ENCODE results near the gene BAIAP3. TPM values are rescaled to one million over a fixed set of nuclear protein-coding genes. Genes with fewer than 3 reads are reported as not detected.

BAIAP3 gene
- polyA plus RNA-seq, 1 donor: 8.1 TPM

- no CpG with 5 or more reads among the region's 9 CpGs for WGBS (ENCODE audit: insufficient coverage, low lambda C conversion rate)
- peaks cover 31% of the 10 kb centered on the region for H3K36me3 ChIP-seq (ENCODE audit: control insufficient read depth, insufficient read depth, low read length)
- peaks cover 8% of the 10 kb centered on the region for H3K4me1 ChIP-seq (ENCODE audit: control insufficient read depth, insufficient read depth, low read length)
- H3K4me3 ChIP-seq (ENCODE audit: low read length): no peak overlapping the region
- no peaks in the 10 kb centered on the region for H3K9me3 ChIP-seq (ENCODE audit: control insufficient read depth, low read depth, low read length)
- H3K27me3 ChIP-seq (ENCODE audit: control insufficient read depth, insufficient read depth, low read length): no peaks in the 10 kb centered on the region
- no peak for DNase-seq
- no peak overlapping the region for H3K27ac ChIP-seq (ENCODE audit: low read length)
Observed at GRCh38 chr16:1381612-1382406, 48.4 kb downstream of the BAIAP3 start.

GRCh38 chr16:1383556-1383955, 50.1 kb downstream of the BAIAP3 start:
- no peaks in the 10 kb centered on the region for H3K27me3 ChIP-seq (ENCODE audit: control insufficient read depth, insufficient read depth, low read length)
- H3K9me3 ChIP-seq (ENCODE audit: control insufficient read depth, low read depth, low read length): no peaks in the 10 kb centered on the region
- DNase-seq: no peak
- H3K4me1 ChIP-seq (ENCODE audit: control insufficient read depth, insufficient read depth, low read length): peaks cover 8% of the 10 kb centered on the region
- WGBS (ENCODE audit: insufficient coverage, low lambda C conversion rate): no CpG with 5 or more reads among the region's 18 CpGs
- H3K27ac ChIP-seq (ENCODE audit: low read length): no peak overlapping the region
- H3K36me3 ChIP-seq (ENCODE audit: control insufficient read depth, insufficient read depth, low read length): peaks cover 29% of the 10 kb centered on the region
- no peak overlapping the region for H3K4me3 ChIP-seq (ENCODE audit: low read length)

GRCh38 chr16:1385232-1385631, 51.8 kb downstream of the BAIAP3 start:
- H3K27me3 ChIP-seq (ENCODE audit: control insufficient read depth, insufficient read depth, low read length): no peaks in the 10 kb centered on the region
- no peak overlapping the region for H3K27ac ChIP-seq (ENCODE audit: low read length)
- H3K9me3 ChIP-seq (ENCODE audit: control insufficient read depth, low read depth, low read length): no peaks in the 10 kb centered on the region
- no peak overlapping the region for H3K4me3 ChIP-seq (ENCODE audit: low read length)
- WGBS (ENCODE audit: insufficient coverage, low lambda C conversion rate): no CpG with 5 or more reads among the region's 39 CpGs
- no peak for DNase-seq
- H3K36me3 ChIP-seq (ENCODE audit: control insufficient read depth, insufficient read depth, low read length): peaks cover 40% of the 10 kb centered on the region
- no peaks in the 10 kb centered on the region for H3K4me1 ChIP-seq (ENCODE audit: control insufficient read depth, insufficient read depth, low read length)

GRCh38 chr16:1387331-1387730, 53.9 kb downstream of the BAIAP3 start:
- no peak overlapping the region for H3K27ac ChIP-seq (ENCODE audit: low read length)
- H3K27me3 ChIP-seq (ENCODE audit: control insufficient read depth, insufficient read depth, low read length): no peaks in the 10 kb centered on the region
- no peak for DNase-seq
- no peaks in the 10 kb centered on the region for H3K4me1 ChIP-seq (ENCODE audit: control insufficient read depth, insufficient read depth, low read length)
- WGBS (ENCODE audit: insufficient coverage, low lambda C conversion rate): no CpG with 5 or more reads among the region's 16 CpGs
- H3K36me3 ChIP-seq (ENCODE audit: control insufficient read depth, insufficient read depth, low read length): peaks cover 43% of the 10 kb centered on the region
- H3K4me3 ChIP-seq (ENCODE audit: low read length): no peak overlapping the region
- H3K9me3 ChIP-seq (ENCODE audit: control insufficient read depth, low read depth, low read length): no peaks in the 10 kb centered on the region

- no peak overlapping the region for H3K27ac ChIP-seq (ENCODE audit: low read length)
- H3K4me1 ChIP-seq (ENCODE audit: control insufficient read depth, insufficient read depth, low read length): no peaks in the 10 kb centered on the region
- WGBS (ENCODE audit: insufficient coverage, low lambda C conversion rate): no CpG with 5 or more reads among the region's 7 CpGs
- H3K36me3 ChIP-seq (ENCODE audit: control insufficient read depth, insufficient read depth, low read length): peaks cover 60% of the 10 kb centered on the region
- no peak for DNase-seq
- H3K27me3 ChIP-seq (ENCODE audit: control insufficient read depth, insufficient read depth, low read length): no peaks in the 10 kb centered on the region
- no peaks in the 10 kb centered on the region for H3K9me3 ChIP-seq (ENCODE audit: control insufficient read depth, low read depth, low read length)
- H3K4me3 ChIP-seq (ENCODE audit: low read length): no peak overlapping the region
Observed at GRCh38 chr16:1389762-1390161, 56.3 kb downstream of the BAIAP3 start.

GRCh38 chr16:1390239-1390779, 56.9 kb downstream of the BAIAP3 start:
- Histone ChIP-seq H3K27me3 (ENCODE audit: control insufficient read depth, insufficient read depth, low read length) (no peaks in the 10 kb centered on the region), H3K9me3 (ENCODE audit: control insufficient read depth, low read depth, low read length) (no peaks in the 10 kb centered on the region), H3K4me1 (ENCODE audit: control insufficient read depth, insufficient read depth, low read length) (no peaks in the 10 kb centered on the region), H3K4me3 (ENCODE audit: low read length) (no peak overlapping the region), H3K27ac (ENCODE audit: low read length) (no peak overlapping the region), H3K36me3 (ENCODE audit: control insufficient read depth, insufficient read depth, low read length) (peaks cover 57% of the 10 kb centered on the region)
- 100% methylated on average over 2 of the region's 28 CpGs for WGBS (ENCODE audit: insufficient coverage, low lambda C conversion rate)
- no peak for DNase-seq

- no peak overlapping the region for H3K27ac ChIP-seq (ENCODE audit: low read length)
- no peaks in the 10 kb centered on the region for H3K9me3 ChIP-seq (ENCODE audit: control insufficient read depth, low read depth, low read length)
- no peak overlapping the region for H3K4me3 ChIP-seq (ENCODE audit: low read length)
- WGBS (ENCODE audit: insufficient coverage, low lambda C conversion rate): 90% methylated on average over 2 of the region's 17 CpGs
- DNase-seq: no peak
- no peaks in the 10 kb centered on the region for H3K4me1 ChIP-seq (ENCODE audit: control insufficient read depth, insufficient read depth, low read length)
- H3K36me3 ChIP-seq (ENCODE audit: control insufficient read depth, insufficient read depth, low read length): peaks cover 62% of the 10 kb centered on the region
- no peaks in the 10 kb centered on the region for H3K27me3 ChIP-seq (ENCODE audit: control insufficient read depth, insufficient read depth, low read length)
Observed at GRCh38 chr16:1392826-1393225, 59.4 kb downstream of the BAIAP3 start.

GRCh38 chr16:1393613-1394176, 60.2 kb downstream of the BAIAP3 start:
- Histone ChIP-seq H3K4me3 (ENCODE audit: low read length) (no peak overlapping the region), H3K27me3 (ENCODE audit: control insufficient read depth, insufficient read depth, low read length) (no peaks in the 10 kb centered on the region), H3K9me3 (ENCODE audit: control insufficient read depth, low read depth, low read length) (no peaks in the 10 kb centered on the region), H3K4me1 (ENCODE audit: control insufficient read depth, insufficient read depth, low read length) (no peaks in the 10 kb centered on the region), H3K36me3 (ENCODE audit: control insufficient read depth, insufficient read depth, low read length) (peaks cover 65% of the 10 kb centered on the region), H3K27ac (ENCODE audit: low read length) (no peak overlapping the region)
- DNase-seq: no peak
- WGBS (ENCODE audit: insufficient coverage, low lambda C conversion rate): no CpG with 5 or more reads among the region's 21 CpGs

- Histone ChIP-seq H3K27me3 (ENCODE audit: control insufficient read depth, insufficient read depth, low read length) (no peaks in the 10 kb centered on the region), H3K27ac (ENCODE audit: low read length) (no peak overlapping the region), H3K9me3 (ENCODE audit: control insufficient read depth, low read depth, low read length) (no peaks in the 10 kb centered on the region), H3K4me3 (ENCODE audit: low read length) (no peak overlapping the region), H3K4me1 (ENCODE audit: control insufficient read depth, insufficient read depth, low read length) (no peaks in the 10 kb centered on the region), H3K36me3 (ENCODE audit: control insufficient read depth, insufficient read depth, low read length) (peaks cover 67% of the 10 kb centered on the region)
- no CpG with 5 or more reads among the region's 19 CpGs for WGBS (ENCODE audit: insufficient coverage, low lambda C conversion rate)
- DNase-seq: no peak
Observed at GRCh38 chr16:1394367-1394951, 61.0 kb downstream of the BAIAP3 start.

GRCh38 chr16:1395444-1396031, 62.1 kb downstream of the BAIAP3 start:
- WGBS (ENCODE audit: insufficient coverage, low lambda C conversion rate): no CpG with 5 or more reads among the region's 22 CpGs
- peak in 1 of 2 donors; percentile 20 for DNase-seq
- no peaks in the 10 kb centered on the region for H3K27me3 ChIP-seq (ENCODE audit: control insufficient read depth, insufficient read depth, low read length)

More at GRCh38 chr16:1395444-1396031, 62.1 kb downstream of the BAIAP3 start:
- Histone ChIP-seq H3K4me3 (ENCODE audit: low read length) (no peak overlapping the region), H3K36me3 (ENCODE audit: control insufficient read depth, insufficient read depth, low read length) (peaks cover 64% of the 10 kb centered on the region), H3K4me1 (ENCODE audit: control insufficient read depth, insufficient read depth, low read length) (no peaks in the 10 kb centered on the region), H3K27ac (ENCODE audit: low read length) (no peak overlapping the region), H3K9me3 (ENCODE audit: control insufficient read depth, low read depth, low read length) (no peaks in the 10 kb centered on the region)
